ENCODE results near the gene ZC3H18. TPM values are rescaled to one million over a fixed set of nuclear protein-coding genes. Genes with fewer than 3 reads are reported as not detected.
A peak's percentile ranks its signal among the peaks of the same experiment; 100 is the strongest.

Gene ZC3H18
- total RNA-seq, 1 donor = 13.5 TPM

- DNase-seq (ENCODE audit: low read depth in 2 of 3, low spot score in 2 of 3) = no peak
These were observed 8.5 kb downstream of the ZC3H18 start for GRCh38 chr16:88578446-88579313.

DNA sequence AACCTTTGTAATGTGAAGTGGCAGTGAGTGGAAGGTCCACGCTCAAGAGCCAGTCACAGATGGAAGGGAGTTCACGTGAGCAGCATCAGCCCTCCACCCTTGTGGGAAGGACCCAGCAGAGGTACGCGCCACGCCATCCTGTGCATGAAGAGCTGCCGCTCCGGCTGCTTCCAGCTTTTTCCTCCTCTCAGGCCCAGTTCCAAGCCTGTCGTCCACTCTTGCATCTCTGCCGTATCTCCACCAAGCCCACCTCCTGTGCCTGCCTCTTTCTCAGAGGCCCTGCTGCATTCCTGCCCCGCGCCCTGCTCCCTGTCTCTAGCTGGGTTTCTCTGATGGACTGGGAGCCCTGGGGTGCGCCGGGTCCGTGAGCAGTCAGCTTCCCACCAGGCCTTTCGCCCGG is 10.2 kb downstream of the ZC3H18 start:
- no peak for DNase-seq (ENCODE audit: low read depth in 2 of 3, low spot score in 2 of 3)

- no peak for DNase-seq (ENCODE audit: low read depth in 2 of 3, low spot score in 2 of 3)
These were observed 10.8 kb downstream of the ZC3H18 start for GRCh38 chr16:88581033-88581432.

GRCh38 chr16:88582912-88583575 is 12.8 kb downstream of the ZC3H18 start:
- no peak for DNase-seq (ENCODE audit: low read depth in 2 of 3, low spot score in 2 of 3)

GRCh38 chr16:88584676-88585075 is 14.5 kb downstream of the ZC3H18 start:
- DNase-seq (ENCODE audit: low read depth in 2 of 3, low spot score in 2 of 3) = no peak

- no peak for DNase-seq (ENCODE audit: low read depth in 2 of 3, low spot score in 2 of 3)
These were observed 15.1 kb downstream of the ZC3H18 start for GRCh38 chr16:88585269-88585668.

DNA sequence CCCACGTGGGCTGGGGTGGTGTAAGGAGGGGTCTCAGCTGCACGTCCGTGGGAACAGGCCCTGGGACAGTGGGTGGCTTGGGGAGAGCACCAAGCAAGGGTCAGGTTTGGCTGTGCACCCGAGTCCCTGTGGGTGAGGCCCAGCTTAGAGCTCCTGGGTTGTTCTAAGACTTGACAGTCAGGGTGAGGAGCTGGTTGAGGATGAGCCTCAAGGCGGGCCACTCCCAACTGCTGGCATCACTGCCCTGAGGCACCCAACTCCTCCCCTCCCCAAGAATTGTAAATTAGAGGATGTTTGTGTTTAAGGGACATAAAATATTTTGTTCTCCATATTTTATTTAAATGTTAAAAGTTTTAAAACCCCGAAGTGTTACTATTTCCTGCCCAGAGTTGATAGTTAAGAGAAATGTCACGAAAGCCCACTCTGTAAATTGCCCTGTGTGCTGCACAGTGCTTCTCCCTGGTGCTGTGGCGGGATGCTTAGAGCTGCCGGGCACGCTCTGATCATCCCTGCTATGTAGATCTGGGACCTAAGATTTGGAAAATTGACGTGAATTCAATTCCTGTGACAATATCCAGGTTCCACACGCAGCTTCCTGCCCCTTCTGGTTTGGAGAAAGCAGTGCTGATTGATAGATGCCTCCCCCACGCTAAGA is 15.9 kb downstream of the ZC3H18 start:
- no peak for DNase-seq (ENCODE audit: low read depth in 2 of 3, low spot score in 2 of 3)

DNA sequence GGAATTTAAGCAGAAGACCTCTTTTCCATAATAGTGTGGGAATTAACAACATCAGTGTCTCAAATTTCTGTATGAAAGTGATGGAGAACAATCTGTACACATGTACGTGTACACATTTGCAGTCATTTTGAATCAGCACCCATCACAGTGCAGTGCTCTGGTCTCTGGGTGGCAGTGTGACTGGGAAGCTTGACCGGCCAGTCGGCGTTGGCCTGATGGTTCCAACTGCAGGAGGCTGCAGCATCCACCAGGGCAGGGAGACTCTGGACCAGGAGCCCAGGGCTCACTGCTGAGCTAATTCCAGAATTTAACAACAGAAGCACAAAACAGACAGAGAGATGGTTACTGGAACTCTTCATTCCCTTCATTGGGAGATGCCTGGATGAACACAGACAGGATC is 17.9 kb downstream of the ZC3H18 start:
- no peak for DNase-seq (ENCODE audit: low read depth in 2 of 3, low spot score in 2 of 3)

DNA sequence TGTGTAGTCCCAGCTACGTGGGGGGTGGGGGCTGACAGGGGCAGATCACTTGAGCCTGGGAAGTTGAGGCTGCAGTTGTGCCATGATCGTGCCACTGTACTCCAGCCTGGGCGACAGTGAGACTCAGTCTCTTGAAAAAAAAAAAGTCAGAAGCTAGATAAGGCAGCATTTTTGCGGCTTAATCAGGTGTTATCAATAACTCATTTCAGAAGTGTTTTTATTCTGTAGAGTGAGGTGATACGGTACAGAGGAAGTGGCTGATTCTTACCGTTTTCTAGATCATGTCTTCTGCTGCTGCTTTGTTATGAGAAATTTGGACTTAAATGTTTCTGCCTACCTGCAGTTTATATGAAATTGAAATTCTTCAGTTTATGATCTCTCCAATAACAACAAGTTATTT is 18.6 kb downstream of the ZC3H18 start:
- no peak for DNase-seq (ENCODE audit: low read depth in 2 of 3, low spot score in 2 of 3)

DNA sequence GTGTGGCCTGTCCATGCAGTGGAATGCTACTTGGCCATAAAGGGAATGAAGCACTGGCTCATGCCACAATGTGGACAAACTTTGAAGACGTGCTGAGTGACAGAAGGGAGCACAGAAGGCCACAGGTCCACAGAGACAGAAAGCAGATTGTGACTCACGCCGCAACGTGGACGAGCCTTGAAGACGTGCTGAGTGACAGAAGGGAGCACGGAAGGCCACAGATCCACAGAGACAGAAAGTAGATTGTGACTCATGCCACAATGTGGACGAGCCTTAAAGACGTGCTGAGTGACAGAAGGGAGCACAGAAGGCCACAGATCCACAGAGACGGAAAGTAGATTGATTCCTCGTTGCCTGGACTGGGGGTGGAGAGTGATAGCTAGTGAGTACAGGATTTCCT is 19.2 kb downstream of the ZC3H18 start:
- no peak for DNase-seq (ENCODE audit: low read depth in 2 of 3, low spot score in 2 of 3)

DNA sequence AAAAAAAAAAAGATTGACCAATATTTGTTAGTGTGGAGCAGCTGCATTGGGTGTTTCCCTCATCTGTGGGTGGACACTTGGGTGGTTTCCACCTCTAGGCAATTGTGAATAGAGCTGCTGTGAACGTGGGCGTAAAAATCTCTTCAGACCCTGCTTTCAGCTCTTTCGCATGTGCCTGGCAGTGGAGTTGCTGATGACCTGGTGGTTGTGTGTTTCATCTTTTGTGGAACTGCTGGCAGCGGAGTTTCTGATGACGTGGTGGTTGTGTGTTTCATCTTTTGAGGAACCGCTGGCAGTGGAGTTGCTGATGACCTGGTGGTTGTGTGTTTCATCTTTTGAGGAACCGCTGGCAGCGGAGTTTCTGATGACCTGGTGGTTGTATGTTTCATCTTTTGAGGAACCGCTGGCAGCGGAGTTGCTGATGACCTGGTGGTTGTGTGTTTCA is 21.4 kb downstream of the ZC3H18 start:
- peak in 2 of 3 donors; percentile 3 to 5 for DNase-seq (ENCODE audit: low read depth in 2 of 3, low spot score in 2 of 3)

GRCh38 chr16:88593061-88593460 is 22.9 kb downstream of the ZC3H18 start:
- DNase-seq (ENCODE audit: low read depth in 2 of 3, low spot score in 2 of 3) = no peak

DNA sequence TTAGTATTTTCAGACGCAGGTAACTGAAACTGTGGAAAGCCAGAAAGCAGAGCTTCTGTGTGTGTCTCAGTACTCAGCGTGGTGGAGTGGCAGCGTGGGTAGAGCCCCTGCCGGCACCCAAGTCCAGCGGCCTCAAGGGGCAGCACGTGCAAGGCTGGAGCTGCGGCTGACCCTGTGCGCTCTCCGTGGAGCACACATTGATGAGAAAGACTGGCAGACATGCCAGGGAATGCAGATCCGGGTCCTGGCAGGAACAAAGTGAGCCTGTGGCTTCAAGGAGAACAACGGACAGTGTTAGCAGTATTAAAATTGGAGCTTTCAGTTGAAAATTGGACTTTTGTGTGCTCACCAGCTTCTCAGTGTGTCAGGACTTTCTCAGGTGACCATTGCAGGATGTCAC is 23.3 kb downstream of the ZC3H18 start:
- DNase-seq (ENCODE audit: low read depth in 2 of 3, low spot score in 2 of 3) = no peak

- DNase-seq (ENCODE audit: low read depth in 2 of 3, low spot score in 2 of 3) = no peak
These were observed 23.7 kb downstream of the ZC3H18 start for GRCh38 chr16:88593910-88594309.

GRCh38 chr16:88595101-88595500 is 24.9 kb downstream of the ZC3H18 start:
- DNase-seq (ENCODE audit: low read depth in 2 of 3, low spot score in 2 of 3) = no peak

- no peak for DNase-seq (ENCODE audit: low read depth in 2 of 3, low spot score in 2 of 3)
These were observed 25.7 kb downstream of the ZC3H18 start for GRCh38 chr16:88595921-88596320.

DNA sequence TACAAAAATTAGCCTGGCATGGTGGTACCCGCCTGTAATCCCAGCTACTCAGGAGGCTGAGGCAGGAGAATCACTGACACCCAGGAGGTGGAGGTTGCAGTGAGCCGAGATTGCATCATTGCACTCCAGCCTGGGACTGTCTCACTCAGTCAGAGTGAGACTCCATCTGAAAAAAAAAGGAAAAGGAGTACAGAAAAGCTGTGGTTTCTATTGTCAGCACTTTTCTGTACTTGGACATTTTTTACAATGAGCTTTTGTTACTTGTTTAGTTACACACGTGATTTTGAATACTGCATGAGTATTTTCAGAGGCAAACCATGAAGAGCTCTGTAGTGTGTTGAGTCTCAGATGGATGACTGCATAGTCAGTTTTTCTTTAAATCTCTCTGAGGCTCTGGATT is 26.3 kb downstream of the ZC3H18 start:
- DNase-seq (ENCODE audit: low read depth in 2 of 3, low spot score in 2 of 3) = no peak

DNA sequence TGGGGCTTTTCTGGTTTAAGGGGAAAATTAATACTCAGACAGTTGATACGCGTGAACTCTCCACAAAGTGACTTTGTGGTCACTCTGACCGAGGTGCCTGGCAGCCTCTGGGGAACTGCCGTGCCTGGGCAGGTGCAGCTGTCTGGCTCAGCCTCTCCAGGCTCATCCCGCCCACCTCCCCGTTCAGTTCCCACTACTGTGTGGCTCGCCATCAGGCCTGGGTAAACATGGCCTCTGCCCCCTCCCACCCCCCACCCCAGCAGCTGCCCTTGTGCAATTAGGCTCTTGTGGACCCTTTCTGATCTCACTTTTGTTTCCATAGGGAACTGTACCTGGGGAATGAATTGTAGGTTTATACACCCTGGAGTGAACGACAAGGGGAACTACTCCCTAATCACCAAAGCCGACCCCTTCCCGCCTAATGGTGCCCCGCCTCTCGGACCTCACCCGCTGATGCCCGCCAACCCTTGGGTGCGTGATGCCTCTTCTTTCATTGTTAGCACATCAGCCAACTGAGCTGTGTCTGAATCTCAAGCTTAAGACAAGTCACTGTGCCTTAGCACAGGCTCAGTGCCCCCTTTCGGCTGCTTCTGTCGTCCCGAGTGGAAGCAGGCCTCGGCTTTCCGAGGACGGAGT is 27.8 kb downstream of the ZC3H18 start:
- no peak for DNase-seq (ENCODE audit: low read depth in 2 of 3, low spot score in 2 of 3)

DNA sequence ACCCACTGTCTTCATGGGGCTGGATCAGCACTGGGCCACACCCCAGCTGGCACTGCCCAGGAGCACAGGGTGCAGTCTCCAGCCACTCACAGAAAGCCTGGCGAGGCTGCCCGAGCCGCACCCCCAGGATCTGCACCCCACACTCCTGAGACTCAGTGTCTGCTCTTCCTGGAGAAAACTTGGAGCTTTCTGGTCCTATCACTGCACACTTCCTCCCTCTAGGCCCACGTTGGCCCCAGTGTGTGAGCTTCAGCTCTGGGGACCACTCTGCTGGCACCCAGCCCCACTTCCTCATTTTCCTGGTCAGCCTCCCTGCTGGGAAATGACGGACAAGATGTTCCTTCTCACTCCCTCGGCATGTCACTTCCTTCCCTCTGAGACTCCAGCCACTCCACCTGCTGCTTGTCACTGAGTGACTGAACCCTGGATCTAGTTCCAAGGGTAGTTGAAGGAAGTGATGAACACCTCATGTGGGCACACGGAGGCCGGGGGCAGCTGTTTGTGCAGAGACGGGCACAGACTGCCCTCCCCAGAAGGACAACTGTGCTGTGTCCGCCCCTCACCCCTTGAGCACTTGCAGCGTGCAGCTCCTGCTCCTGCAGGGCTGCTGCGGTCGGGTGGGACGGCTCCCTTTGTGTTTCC is 29.0 kb downstream of the ZC3H18 start:
- peak in 2 of 3 donors; percentile 29 to 55 for DNase-seq (ENCODE audit: low read depth in 2 of 3, low spot score in 2 of 3)

GRCh38 chr16:88599825-88600538 is 29.8 kb downstream of the ZC3H18 start:
- no peak for DNase-seq (ENCODE audit: low read depth in 2 of 3, low spot score in 2 of 3)
